Colonic mucosa (tissue), 4 donors: Measurements from ENCODE around the gene C10orf88. TPM values are rescaled to one million over a fixed set of nuclear protein-coding genes. Genes with fewer than 3 reads are reported as not detected.

Source experiments
- DNase-seq: peaks from one replicate; pipeline ENCODE4 v3.0.0-alpha.2; 2020
- H3K27ac ChIP-seq: fragments of 200-600 bp; one replicate; pipeline ENCODE4 v1.8.0; 2021
- H3K27me3 ChIP-seq: fragments of 200-600 bp; one replicate; pipeline ENCODE4 v1.8.0; 2021
- H3K36me3 ChIP-seq: fragments of 200-600 bp; one replicate; pipeline ENCODE4 v1.8.0; 2021
- H3K4me1 ChIP-seq: fragments of 200-600 bp; one replicate; pipeline ENCODE4 v1.8.0; 2021; ENCODE audit warnings: mild to moderate bottlenecking
- H3K4me3 ChIP-seq: fragments of 200-600 bp; one replicate; pipeline ENCODE4 v1.8.0; 2021
- H3K9ac ChIP-seq, 2 donors: one replicate each; pipeline ENCODE4 v1.7.0; 2013; ENCODE audit warnings: control low read depth in 2 of 2, low read depth in 2 of 2, low read length in 2 of 2
- H3K9me3 ChIP-seq: fragments of 200-600 bp; one replicate; pipeline ENCODE4 v1.8.0; 2021
- CTCF ChIP-seq: fragments of 200-600 bp; IDR thresholded peaks from one replicate; pipeline ENCODE4 v1.8.0; 2022; ENCODE audit warnings: antibody characterized with exemption, mild to moderate bottlenecking
- intact Hi-C: fragments of 100-400 bp; cut with DNase I; formaldehyde crosslinking; loops from one replicate; pipeline ENCODE4 v1.14.1; 2022
- total RNA-seq, 2 donors: library from RNA; stranded (reverse); fragmentation: NEBNext Ultra II Directional in 1 of 2; extraction: Animal tissue kit (Norgen Biotek cat#: 25700) in 1 of 2; gene quantifications; one replicate each; pipeline ENCODE4 v1.2.1, GENCODE V29; 2021
- donor health status: healthy.
- donor health status: DM: no; HTN: no; CAD: no.
- donor health status: DM: no; HTN: no; CAD: no.

C10orf88 gene
- total RNA-seq, 2 donors from 2014 or later = 6.3 to 6.8 TPM

- no peaks in the 10 kb centered on the region for H3K36me3 ChIP-seq
- no peaks in the 10 kb centered on the region for H3K9me3 ChIP-seq
- no peak for DNase-seq
- intact Hi-C loops = no loop called here
- no peak overlapping the region for H3K27ac ChIP-seq
- H3K27me3 ChIP-seq = no peaks in the 10 kb centered on the region
- H3K4me1 ChIP-seq = no peaks in the 10 kb centered on the region
- no peak overlapping the region for H3K4me3 ChIP-seq
- H3K9ac ChIP-seq = no peak overlapping the region
- TF ChIP-seq CTCF = no peak
Measured at GRCh38 chr10:122966879-122967278, 12.9 kb upstream of the C10orf88 start.

DNA sequence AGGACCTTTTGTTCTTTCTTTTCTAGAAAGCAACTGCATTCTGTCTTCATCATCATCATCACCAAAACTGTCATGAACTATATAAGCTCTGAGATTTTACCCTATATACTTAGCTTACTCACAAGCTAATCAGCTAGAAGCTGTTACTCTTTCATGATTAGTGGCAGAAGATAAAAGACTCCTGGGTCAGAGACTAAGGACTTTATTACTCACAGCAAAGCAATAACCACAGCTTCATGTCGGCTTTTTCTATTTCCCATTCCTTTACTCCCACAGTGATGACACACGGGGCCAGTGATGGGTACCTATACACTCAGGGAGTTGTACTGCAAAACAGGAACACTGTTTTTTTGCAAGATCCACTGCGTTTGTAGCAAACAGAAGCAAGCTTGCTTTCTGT lies 8.4 kb upstream of the C10orf88 start:
- Histone ChIP-seq H3K27me3 (no peaks in the 10 kb centered on the region), H3K4me1 (no peaks in the 10 kb centered on the region), H3K36me3 (no peaks in the 10 kb centered on the region), H3K9me3 (no peaks in the 10 kb centered on the region), H3K9ac (no peak overlapping the region), H3K4me3 (no peak overlapping the region), H3K27ac (no peak overlapping the region)
- TF ChIP-seq CTCF = no peak
- intact Hi-C loops = no loop called here
- no peak for DNase-seq

DNA sequence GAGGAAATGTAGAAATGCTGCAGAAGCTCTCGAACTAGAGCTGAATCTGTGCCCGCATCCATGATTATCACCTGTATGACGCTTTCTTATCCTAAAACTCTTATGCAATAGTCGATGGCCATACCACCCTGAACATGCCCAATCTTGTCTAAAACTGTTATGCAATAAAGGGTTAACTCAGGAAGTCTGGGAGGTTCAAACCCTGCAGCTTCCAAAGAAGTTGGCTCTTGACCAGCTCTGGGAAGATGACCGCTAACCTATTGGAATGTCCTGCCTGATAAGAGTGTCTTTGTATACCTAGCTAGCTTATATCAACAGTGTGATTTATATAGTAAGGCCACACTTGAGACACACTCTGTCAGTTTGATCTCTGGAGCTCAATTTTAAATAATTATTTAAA lies 3.4 kb upstream of the C10orf88 start:
- no peaks in the 10 kb centered on the region for H3K27me3 ChIP-seq
- TF ChIP-seq CTCF = no peak
- peaks cover 6% of the 10 kb centered on the region for H3K4me1 ChIP-seq
- no peaks in the 10 kb centered on the region for H3K9me3 ChIP-seq
- no peak for DNase-seq
- H3K9ac ChIP-seq = no peak overlapping the region
- no peaks in the 10 kb centered on the region for H3K36me3 ChIP-seq
- intact Hi-C loops = no loop called here
- H3K27ac ChIP-seq = no peak overlapping the region
- H3K4me3 ChIP-seq = no peak overlapping the region

DNA sequence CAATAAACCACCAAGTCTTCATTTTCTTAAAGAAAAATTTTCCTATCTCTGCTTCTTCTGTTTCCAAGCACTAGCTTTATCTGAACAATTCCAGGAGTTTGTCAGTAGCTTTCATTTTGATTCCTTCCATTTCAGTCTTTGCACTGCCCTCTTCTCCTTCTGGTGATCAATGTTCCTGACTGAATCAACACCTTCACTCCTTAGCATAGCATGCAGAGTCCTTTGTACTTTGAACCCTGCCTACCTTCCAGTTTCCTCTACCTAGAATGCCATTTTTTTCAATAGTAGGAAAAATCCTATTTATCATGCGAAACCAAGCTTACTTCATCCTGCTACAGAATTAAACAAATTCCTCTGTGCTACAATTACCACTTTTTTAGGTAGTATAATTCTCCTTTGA lies 1.9 kb upstream of the C10orf88 start:
- no peak for TF ChIP-seq CTCF
- no peak overlapping the region for H3K27ac ChIP-seq
- DNase-seq = no peak
- H3K27me3 ChIP-seq = no peaks in the 10 kb centered on the region
- H3K9ac ChIP-seq = no peak overlapping the region
- no peak overlapping the region for H3K4me3 ChIP-seq
- H3K9me3 ChIP-seq = no peaks in the 10 kb centered on the region
- peaks cover 6% of the 10 kb centered on the region for H3K4me1 ChIP-seq
- H3K36me3 ChIP-seq = no peaks in the 10 kb centered on the region
- intact Hi-C loops = no loop called here

DNA sequence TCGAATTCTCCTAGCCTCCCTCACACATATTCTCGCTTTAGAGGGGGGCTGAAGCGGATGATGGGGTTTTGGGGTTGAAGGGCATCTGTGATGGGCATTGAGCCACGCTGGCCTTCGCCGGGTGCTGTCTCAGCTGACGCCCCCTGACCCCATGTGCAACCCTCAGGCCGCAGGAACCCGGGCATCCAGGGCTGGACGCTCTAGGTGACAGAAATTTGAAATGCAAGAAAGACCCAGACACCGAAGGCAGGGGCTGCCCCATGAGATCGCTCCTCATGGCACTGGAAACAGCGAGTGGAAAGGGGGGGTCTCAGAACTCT lies 664 bp upstream of the C10orf88 start:
- Histone ChIP-seq H3K27me3 (no peaks in the 10 kb centered on the region), H3K4me3 (no peak overlapping the region), H3K4me1 (peaks cover 6% of the 10 kb centered on the region), H3K9ac (no peak overlapping the region), H3K9me3 (no peaks in the 10 kb centered on the region), H3K36me3 (no peaks in the 10 kb centered on the region), H3K27ac (no peak overlapping the region)
- no peak for TF ChIP-seq CTCF
- intact Hi-C loops = no loop called here
- DNase-seq = peak; percentile 20

DNA sequence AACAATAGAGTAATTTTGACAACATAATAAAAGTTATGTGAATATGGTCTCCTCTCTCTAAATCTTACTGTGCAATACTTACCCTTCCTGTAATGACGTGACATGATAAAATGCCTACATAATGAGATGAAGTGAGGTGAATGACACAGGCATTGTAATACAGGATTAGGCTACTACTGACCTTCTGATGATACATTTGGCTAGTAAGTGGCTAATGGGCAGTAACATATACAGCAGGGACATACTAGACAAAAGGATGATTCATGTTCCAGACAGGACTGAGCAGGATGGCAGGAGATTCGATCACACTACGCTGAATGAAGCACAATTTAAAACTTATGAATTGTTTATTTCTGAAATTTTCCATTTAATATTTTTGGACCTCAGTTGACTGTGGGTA lies 4.7 kb downstream of the C10orf88 start:
- no peak overlapping the region for H3K4me3 ChIP-seq
- no peak for DNase-seq
- H3K27me3 ChIP-seq = no peaks in the 10 kb centered on the region
- H3K4me1 ChIP-seq = peaks cover 6% of the 10 kb centered on the region
- no peak overlapping the region for H3K9ac ChIP-seq
- no peak overlapping the region for H3K27ac ChIP-seq
- TF ChIP-seq CTCF = no peak
- no peaks in the 10 kb centered on the region for H3K36me3 ChIP-seq
- intact Hi-C loops = no loop called here
- H3K9me3 ChIP-seq = no peaks in the 10 kb centered on the region
